Lung (tissue), 16 donors: ENCODE results near the gene PHIP. TPM values are rescaled to one million over a fixed set of nuclear protein-coding genes. Genes with fewer than 3 reads are reported as not detected.

Source experiments
- ATAC-seq: fragments of 200-7000 bp; cut with Tn5 transposase; one replicate; pipeline ENCODE4 v1.9.1; 2020; ENCODE audit warnings: moderate number of reproducible peaks; ENCODE audit not compliant: insufficient read depth, low FRiP score
- DNase-seq, 3 donors: peaks; one replicate each; pipeline ENCODE4 v3.0.0-alpha.2; 2013 to 2017
- H3K27ac ChIP-seq, 2 donors: one replicate each; pipeline ENCODE4 v1.5.1; 2013; ENCODE audit warnings: mild to moderate bottlenecking in 2 of 2, moderate library complexity in 2 of 2, control low read depth in 1 of 2, inconsistent platforms in 1 of 2, low read depth in 1 of 2, low read length in 1 of 2
- H3K27me3 ChIP-seq, 3 donors: one replicate each; pipeline ENCODE4 v1.5.1; 2013; ENCODE audit warnings: low read length in 2 of 3; ENCODE audit not compliant: control insufficient read depth in 3 of 3, insufficient read depth in 3 of 3
- H3K36me3 ChIP-seq, 4 donors: one replicate each; pipeline ENCODE4 v1.5.1; 2013; ENCODE audit warnings: low read length in 4 of 4, mild to moderate bottlenecking in 1 of 4, moderate library complexity in 1 of 4; ENCODE audit not compliant: control insufficient read depth in 4 of 4, insufficient read depth in 4 of 4
- H3K4me1 ChIP-seq, 5 donors: one replicate each; pipeline ENCODE4 v1.5.1; 2013; ENCODE audit warnings: low read length in 5 of 5, mild to moderate bottlenecking in 2 of 5, moderate library complexity in 1 of 5; ENCODE audit not compliant: control insufficient read depth in 5 of 5, insufficient read depth in 5 of 5
- H3K4me3 ChIP-seq: one replicate; pipeline ENCODE4 v1.5.1; 2013; ENCODE audit warnings: mild to moderate bottlenecking, control low read depth, moderate library complexity
- H3K9ac ChIP-seq, 2 donors: one replicate each; pipeline ENCODE4 v1.5.1; 2013; ENCODE audit warnings: low read length in 2 of 2, control low read depth in 1 of 2; ENCODE audit not compliant: insufficient read depth in 1 of 2
- H3K9me3 ChIP-seq, 4 donors: one replicate each; pipeline ENCODE4 v1.5.1; 2013; ENCODE audit warnings: low read length in 3 of 4, mild to moderate bottlenecking in 1 of 4, moderate library complexity in 1 of 4; ENCODE audit not compliant: control insufficient read depth in 4 of 4, insufficient read depth in 3 of 4
- WGBS, 2 donors: extraction: QIAGEN DNeasy Blood & Tissue Kit; methylation state at CpG; one replicate each; pipeline ENCODE4 v1.1.7; 2013; 5-methylcytosine and 5-hydroxymethylcytosine counted together
- long read RNA-seq, 5 donors: transcript quantifications; one replicate each; lab custom pipeline, GENCODE V29; 2026
- polyA plus RNA-seq, 2 donors: library from polyadenylated mRNA; stranded (reverse); fragments of 200-250 nt; gene quantifications; one replicate each; pipeline ENCODE4 v1.2.1, GENCODE V29; 2013
- total RNA-seq, 2 donors: library from RNA; depleted of rRNA in 1 of 2; stranded (reverse); fragments of >200 nt in 1 of 2; gene quantifications; one replicate each; pipeline ENCODE4 v1.2.1, GENCODE V29; 2014 to 2021
- TF ChIP-seq, protein P1 (sequence below): IDR thresholded peaks from 2 replicates; pipeline ENCODE4 v1.5.1; 2012; ENCODE audit warnings: mild to moderate bottlenecking; ENCODE audit errors: control extremely low read depth, extremely low read depth
- donor health status: control.
- donor health status: control.
- donor health status: Bipolar disorder and iron deficiency.
- donor health status: healthy.
- donor health status: DM: yes; HTN: yes; CAD: no.

Gene PHIP
- total RNA-seq = 100 to 1,000 TPM in 1 of 2 donors, 10 to 100 TPM in 1; 24.5 to 125 TPM
- polyA plus RNA-seq = 10 to 100 TPM in 1 of 2 donors, 1 to 10 TPM in 1; 7.0 to 13.8 TPM
- long read RNA-seq, donor 1, partial matches to known transcripts = 16 of 16 reads
- long read RNA-seq, donor 1, other reads (novel, unspliced or antisense) = 0 of 16 reads
- long read RNA-seq, donor 2 = 0 reads
- long read RNA-seq, donor 3, partial matches to known transcripts = 7 of 7 reads
- long read RNA-seq, donor 3, other reads (novel, unspliced or antisense) = 0 of 7 reads
- long read RNA-seq, donor 4, partial matches to known transcripts = 5 of 5 reads
- long read RNA-seq, donor 4, other reads (novel, unspliced or antisense) = 0 of 5 reads
- long read RNA-seq, donor 5, partial matches to known transcripts = 11 of 11 reads
- long read RNA-seq, donor 5, other reads (novel, unspliced or antisense) = 0 of 11 reads

DNA sequence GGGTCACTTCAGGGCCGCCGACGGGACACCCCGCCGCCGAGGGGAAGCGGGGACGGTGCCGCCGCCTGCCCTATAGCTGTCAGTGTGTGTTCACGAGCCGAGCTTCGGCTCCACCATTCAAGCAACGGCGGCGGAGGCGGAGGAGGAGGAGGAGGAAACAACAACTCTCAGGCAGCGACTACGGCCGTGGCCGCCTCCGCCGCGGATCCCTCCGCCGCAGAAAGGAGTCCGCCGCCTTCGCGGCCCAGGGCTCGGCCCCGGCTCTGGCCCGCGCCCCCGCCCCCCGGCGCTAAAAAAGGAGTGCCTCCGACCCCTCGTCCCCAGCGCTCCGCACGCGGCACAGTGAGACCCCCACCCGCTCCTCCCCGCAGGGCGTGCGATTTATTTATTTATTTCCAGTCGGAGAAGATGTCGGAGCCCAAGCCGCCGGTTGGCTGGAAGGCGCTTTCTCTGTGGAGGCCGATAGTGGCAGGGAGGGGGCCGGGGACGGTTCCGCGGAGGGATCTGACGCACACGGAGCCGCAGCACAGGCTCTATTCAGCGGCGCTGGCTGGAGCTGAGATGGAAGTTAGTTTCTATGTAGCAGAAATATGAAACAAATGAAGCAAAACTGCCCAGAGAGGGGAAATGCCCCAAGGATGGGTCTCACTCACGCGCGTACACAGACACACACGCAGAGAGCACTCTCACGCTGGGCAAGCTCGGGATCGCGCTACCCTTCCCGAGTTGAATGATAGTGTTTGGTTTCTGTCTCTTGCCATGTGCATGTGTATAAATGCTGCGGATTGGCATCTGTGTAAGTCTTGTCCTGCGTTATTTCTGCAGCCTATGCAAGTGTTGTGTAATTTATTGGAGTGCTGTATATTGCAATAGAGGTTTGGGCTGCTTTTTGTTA is at the start of gene PHIP:
Gene PHIP, minus strand, starts transcription at position 180 of the 895 bp plus-strand sequence. CDS start 186 bp downstream, outside the sequence.
- H3K4me1 ChIP-seq = peaks cover 0 to 40% (median 4%) of the 10 kb centered on the region in 5 donors
- peaks cover 0 to 3% (median 0%) of the 10 kb centered on the region in 4 donors for H3K36me3 ChIP-seq
- peak within 1 kb of the TSS; percentile 77 to 99 for H3K9ac ChIP-seq
- H3K9me3 ChIP-seq = no peaks in the 10 kb centered on the region
- peak; percentile 97 to 98 (median 98) for DNase-seq
- peak within 1 kb of the TSS; percentile 90 for H3K4me3 ChIP-seq
- H3K27ac ChIP-seq = peak within 1 kb of the TSS; percentile 99 to 100
- no peaks in the 10 kb centered on the region for H3K27me3 ChIP-seq
- peak; percentile 93 for ATAC-seq
- TF ChIP-seq, protein P1, sequence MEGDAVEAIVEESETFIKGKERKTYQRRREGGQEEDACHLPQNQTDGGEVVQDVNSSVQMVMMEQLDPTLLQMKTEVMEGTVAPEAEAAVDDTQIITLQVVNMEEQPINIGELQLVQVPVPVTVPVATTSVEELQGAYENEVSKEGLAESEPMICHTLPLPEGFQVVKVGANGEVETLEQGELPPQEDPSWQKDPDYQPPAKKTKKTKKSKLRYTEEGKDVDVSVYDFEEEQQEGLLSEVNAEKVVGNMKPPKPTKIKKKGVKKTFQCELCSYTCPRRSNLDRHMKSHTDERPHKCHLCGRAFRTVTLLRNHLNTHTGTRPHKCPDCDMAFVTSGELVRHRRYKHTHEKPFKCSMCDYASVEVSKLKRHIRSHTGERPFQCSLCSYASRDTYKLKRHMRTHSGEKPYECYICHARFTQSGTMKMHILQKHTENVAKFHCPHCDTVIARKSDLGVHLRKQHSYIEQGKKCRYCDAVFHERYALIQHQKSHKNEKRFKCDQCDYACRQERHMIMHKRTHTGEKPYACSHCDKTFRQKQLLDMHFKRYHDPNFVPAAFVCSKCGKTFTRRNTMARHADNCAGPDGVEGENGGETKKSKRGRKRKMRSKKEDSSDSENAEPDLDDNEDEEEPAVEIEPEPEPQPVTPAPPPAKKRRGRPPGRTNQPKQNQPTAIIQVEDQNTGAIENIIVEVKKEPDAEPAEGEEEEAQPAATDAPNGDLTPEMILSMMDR = no peak
- WGBS, 2 donors = 0% methylated on average over 53 to 73 of the region's 73 CpGs

GRCh38 chr6:79127660-79128059 is 49.6 kb upstream of the PHIP start:
- TF ChIP-seq, protein P1 = no peak
- Histone ChIP-seq H3K4me3 (no peak overlapping the region), H3K9me3 (peaks cover 0 to 3% (median 0%) of the 10 kb centered on the region in 4 donors), H3K9ac (no peak overlapping the region), H3K4me1 (no peaks in the 10 kb centered on the region), H3K27ac (no peak overlapping the region), H3K27me3 (no peaks in the 10 kb centered on the region), H3K36me3 (no peaks in the 10 kb centered on the region)
- ATAC-seq (no peak), DNase-seq (no peak)

DNA sequence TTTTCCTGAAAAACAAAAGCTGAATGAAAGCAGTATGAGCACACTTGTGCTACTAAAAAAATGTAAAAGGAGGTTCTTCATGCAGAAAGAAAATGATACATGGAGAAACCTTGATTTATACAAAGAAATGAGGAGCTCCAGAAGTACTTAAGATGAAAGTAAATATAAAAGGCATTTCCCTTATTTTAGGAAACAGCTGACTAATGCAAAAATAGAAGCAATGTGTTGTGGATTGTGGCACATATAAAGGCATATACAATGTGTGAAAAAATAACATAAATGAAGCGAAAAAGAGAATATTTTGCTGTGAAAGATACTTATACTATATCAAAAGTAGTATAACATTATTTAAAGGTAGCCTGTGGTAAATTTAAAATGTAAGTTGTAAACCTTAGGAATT is 41.2 kb upstream of the PHIP start:
- WGBS, 2 donors = 87 to 88% methylated on average over 1 of the region's 1 CpG
- TF ChIP-seq, protein P1 = no peak
- no peaks in the 10 kb centered on the region for H3K9me3 ChIP-seq
- no peaks in the 10 kb centered on the region for H3K4me1 ChIP-seq
- H3K27ac ChIP-seq = no peak overlapping the region
- H3K4me3 ChIP-seq = no peak overlapping the region
- H3K27me3 ChIP-seq = no peaks in the 10 kb centered on the region
- H3K36me3 ChIP-seq = no peaks in the 10 kb centered on the region
- ATAC-seq (no peak), DNase-seq (no peak)
- H3K9ac ChIP-seq = no peak overlapping the region
